Hypothalamus (tissue), 51 donors: Measurements from ENCODE around the gene C2orf74.

Experiments
- DNase-seq, 51 donors: peaks; one replicate each; lab custom pipeline; 2025; lab: John Stamatoyannopoulos, UW

C2orf74 gene

GRCh38 chr2:61210332-61210981 lies 48.5 kb downstream of the C2orf74 start:
- no peak for DNase-seq

GRCh38 chr2:61214171-61214570 lies 52.2 kb downstream of the C2orf74 start:
- peak in 5 of 51 donors; percentile 2 to 20 (median 16) for DNase-seq
